K562 (cell line): Measurements from ENCODE around the gene IL1RN. TPM values are rescaled to one million over a fixed set of nuclear protein-coding genes. Genes with fewer than 3 reads are reported as not detected.

Source experiments
- ATAC-seq: fragments of 200-7000 bp; cut with Tn5 transposase; 3 replicates; pipeline ENCODE4 v1.9.1; 2020; ENCODE audit warnings: moderate library complexity
- Bru-seq: library from RNA; stranded (reverse); fragments of 400-500 nt; gene quantifications from one replicate; lab custom pipeline; 2021; lab: Mats Ljungman, UMichigan
- BruChase-seq, 2 experiments: library from RNA; stranded (reverse); fragments of 400-500 nt; gene quantifications; one replicate each; lab custom pipeline; 2021; lab: Mats Ljungman, UMichigan
- BruUV-seq: library from RNA; stranded (reverse); fragments of 400-500 nt; replicated peaks from 2 replicates; lab custom pipeline; 2021; lab: Mats Ljungman, UMichigan
- CTCF ChIA-PET: fragments of 300-600 bp; formaldehyde crosslinking; extraction: SDS; loops from one replicate; lab custom pipeline; 2021; ENCODE audit warnings: low intra/inter-chr PET ratio; lab: Yijun Ruan, JAX
- POLR2A ChIA-PET: fragments of 300-600, 350-650 bp; sonication (Branson Sonifier 250); formaldehyde crosslinking; extraction: SDS; loops from one replicate; lab custom pipeline; 2021; ENCODE audit warnings: antibody characterized with exemption, inconsistent platforms; lab: Yijun Ruan, JAX
- DNase-seq, 4 experiments: peaks; one replicate each; pipeline versions ENCODE4 v3.0.0 to v3.0.0-alpha.2; 2011 to 2018; ENCODE audit warnings: low spot score in 3 of 4, mixed read lengths in 3 of 4; ENCODE audit errors: extremely low read depth in 1 of 4
- FAIRE-seq: peaks from 2 replicates; lab custom pipeline; 2011; peaks lifted over from hg19 to GRCh38; lab: Jason Lieb, UNC
- H2AFZ ChIP-seq: 2 replicates; pipeline ENCODE4 v1.6.0; 2011; ENCODE audit warnings: low read depth, low read length, control low read depth, inconsistent platforms
- H3K27ac ChIP-seq: fragments of 200-600 bp; 3 replicates; pipeline ENCODE4 v1.8.0; 2011; ENCODE audit warnings: low read depth, mild to moderate bottlenecking, control low read depth, inconsistent platforms, low read length, moderate library complexity, mixed read lengths; ENCODE audit errors: extremely low read depth
- H3K27me3 ChIP-seq, 2 experiments: fragments of 300-600 bp in 1 of 2; 2 replicates in 1 of 2; 3 replicates in 1 of 2; pipeline versions ENCODE4 v1.6.0 to v1.8.0; 2011; ENCODE audit warnings: inconsistent platforms in 2 of 2, low read length in 2 of 2, mild to moderate bottlenecking in 1 of 2, mixed read lengths in 1 of 2, moderate library complexity in 1 of 2; ENCODE audit not compliant: control insufficient read depth in 2 of 2, insufficient read depth in 2 of 2
- H3K36me3 ChIP-seq: fragments of 300-600 bp; 3 replicates; pipeline ENCODE4 v1.8.0; 2011; ENCODE audit warnings: mild to moderate bottlenecking, low read length, inconsistent platforms; ENCODE audit not compliant: control insufficient read depth, insufficient read depth
- H3K4me1 ChIP-seq, 2 experiments: fragments of 200-600 bp in 1 of 2; replicated peaks in 1 of 2; 2 replicates in 1 of 2; 3 replicates in 1 of 2; pipeline versions ENCODE4 v1.5.1 to v1.8.0; 2011; ENCODE audit warnings: inconsistent platforms in 2 of 2, low read length in 2 of 2, mild to moderate bottlenecking in 1 of 2, mixed read lengths in 1 of 2, moderate library complexity in 1 of 2; ENCODE audit not compliant: control insufficient read depth in 2 of 2, insufficient read depth in 2 of 2
- H3K4me2 ChIP-seq: 2 replicates; pipeline ENCODE4 v1.6.1; 2011; ENCODE audit warnings: low read length, control low read depth, inconsistent platforms, mixed read lengths; ENCODE audit not compliant: insufficient read depth
- H3K4me3 ChIP-seq: fragments of 200-600 bp; sonication (generic), shearing (Covaris generic); 2 replicates; pipeline ENCODE4 v1.5.1; 2016; ENCODE audit warnings: control low read depth, inconsistent platforms
- H3K79me2 ChIP-seq: fragments of 200-600 bp; 3 replicates; pipeline ENCODE4 v1.8.0; 2011; ENCODE audit warnings: low read length, inconsistent platforms; ENCODE audit not compliant: control insufficient read depth, insufficient read depth
- H3K9ac ChIP-seq, 2 experiments: 2 replicates each; pipeline versions ENCODE4 v1.6.0 to v1.6.1; 2011; ENCODE audit warnings: low read depth in 2 of 2, low read length in 2 of 2, control low read depth in 1 of 2, inconsistent platforms in 1 of 2, mild to moderate bottlenecking in 1 of 2, mixed read lengths in 1 of 2; ENCODE audit not compliant: insufficient read depth in 1 of 2
- H3K9me1 ChIP-seq: one replicate; pipeline ENCODE4 v1.6.0; 2011; ENCODE audit warnings: inconsistent platforms, mild to moderate bottlenecking, low read length, moderate library complexity; ENCODE audit not compliant: control insufficient read depth, insufficient read depth
- H3K9me3 ChIP-seq: replicated peaks from 2 replicates; pipeline ENCODE4 v1.5.1; 2011; ENCODE audit warnings: low read depth, low read length, inconsistent platforms; ENCODE audit not compliant: control insufficient read depth, insufficient read depth
- H4K20me1 ChIP-seq: replicated peaks from 2 replicates; pipeline ENCODE4 v1.6.1; 2011; ENCODE audit warnings: low read length, inconsistent platforms, mixed read lengths; ENCODE audit not compliant: control insufficient read depth, insufficient read depth
- ELF4 ChIP-seq: fragments of 450-650 bp; formaldehyde crosslinking; IDR thresholded peaks from 2 replicates; pipeline ENCODE4 v1.4.0; 2022; ENCODE audit warnings: missing genetic modification characterization
- MEIS2 ChIP-seq: fragments of 450-650 bp; IDR thresholded peaks from 2 replicates; pipeline ENCODE4 v1.6.1; 2014; ENCODE audit warnings: mild to moderate bottlenecking; ENCODE audit not compliant: partially characterized antibody
- WGBS: fragments of 100-300 bp; shearing (Covaris generic); methylation state at CpG from one replicate; pipeline ENCODE4 v1.1.6; 2016; ENCODE audit warnings: low coverage, mixed read lengths; ENCODE audit not compliant: insufficient coverage; ENCODE audit errors: missing lambda C conversion rate; 5-methylcytosine and 5-hydroxymethylcytosine counted together
- in situ Hi-C: fragments of 300-500 bp; cut with MboI; formaldehyde crosslinking; loops from 4 replicates; pipeline ENCODE4 v1.15.0; 2018; ENCODE audit warnings: inconsistent platforms, mixed read lengths
- intact Hi-C: fragments of 100-400 bp; cut with micrococcal nuclease; formaldehyde crosslinking; loops from 2 replicates; pipeline ENCODE4 v1.14.2; 2022
- long read RNA-seq, 3 experiments: library from polyadenylated mRNA in 2 of 3; library from RNA in 1 of 3; unstranded in 2 of 3; stranded (forward) in 1 of 3; transcript quantifications; one replicate each; pipeline ENCODE4 v2.0.0, GENCODE V29; 2019 to 2022
- polyA minus RNA-seq, 3 experiments: library from RNA; depleted of rRNA, polyadenylated mRNA; stranded (reverse); fragments of >200 nt; gene quantifications; 2 replicates each; pipeline ENCODE4 v1.2.3, GENCODE V29; 2011
- polyA plus RNA-seq, 8 experiments: library from polyadenylated mRNA; depleted of rRNA in 4 of 8; stranded (reverse) in 5 of 8; unstranded in 3 of 8; fragments of >200 nt; fragmentation: Nextera tagmentation in 2 of 8; fragmentation: Illumina TruSeq in 1 of 8; extraction: Ambion mirVana in 2 of 8; extraction: Trizol in 1 of 8; gene quantifications; 2 replicates each; pipeline versions ENCODE4 v1.2.1 to v1.2.3, GENCODE V29; 2011 to 2014; ENCODE audit warnings: inconsistent platforms in 1 of 8, missing spikeins in 1 of 8
- total RNA-seq, 7 experiments: library from RNA; depleted of rRNA in 6 of 7; stranded (reverse); fragments of >200 nt in 6 of 7; fragmentation: Illumina TruSeq in 2 of 7; extraction: Trizol in 2 of 7; gene quantifications; 2 replicates each; pipeline versions ENCODE4 v1.2.1 to v1.2.3, GENCODE V29; 2011 to 2021; ENCODE audit warnings: low replicate concordance in 1 of 7
- TF ChIP-seq, protein P1 (sequence below), 2 experiments: IDR thresholded peaks in 1 of 2; conservative IDR thresholded peaks in 1 of 2; 2 replicates each; pipeline ENCODE4 v1.6.1; 2016; ENCODE audit warnings: low read depth in 2 of 2, mild to moderate bottlenecking in 1 of 2, missing compliant biosample characterization in 1 of 2, missing genetic modification characterization in 1 of 2, moderate library complexity in 1 of 2

The IL1RN gene
- total RNA-seq (2011; cell fraction: chromatin; rRNA removed; ENCODE audit: low replicate concordance): not detected in 2 replicates
- total RNA-seq (2011; cell fraction: nucleolus; rRNA removed): not detected in 2 replicates
- not detected in 2 replicates for total RNA-seq (2011; cell fraction: nucleoplasm; rRNA removed)
- total RNA-seq (2014; rRNA removed) (not detected in 2 replicates), total RNA-seq (2014; rRNA removed; fragmentation: Illumina TruSeq; extraction: Trizol) (not detected in 2 replicates), total RNA-seq (2015; rRNA removed; fragmentation: Illumina TruSeq; extraction: Trizol) (not detected in 2 replicates), total RNA-seq (2021) (not detected in 2 replicates), polyA plus RNA-seq (2011; rRNA removed) (0.13 TPM in 1 of 2 replicates, not detected in the other), polyA plus RNA-seq (2014; fragmentation: Illumina TruSeq; extraction: Trizol) (not detected in 2 replicates), polyA plus RNA-seq (2014; fragmentation: Nextera tagmentation; extraction: Ambion mirVana) (not detected), polyA plus RNA-seq (2014; rRNA removed) (not detected in 2 replicates), polyA minus RNA-seq (2011; rRNA and poly(A)+ RNA removed) (not detected in 2 replicates), Bru-seq, nascent RNA (percentile 5 among the genes with signal in this experiment), BruChase-seq, experiment 1, labeled RNA remaining after a 2-hour chase (not detected), BruChase-seq, experiment 2, labeled RNA remaining after a 6-hour chase (percentile 8 among the genes with signal in this experiment)
- 0.12 TPM in 1 of 2 replicates, not detected in the other for polyA plus RNA-seq (2011; cell fraction: cytosol; rRNA removed)
- polyA plus RNA-seq (2011; cell fraction: nucleus; rRNA removed): not detected in 2 replicates
- 0.13 and 0.26 TPM in 2 replicates for polyA plus RNA-seq (2012)
- not detected in 2 replicates for polyA minus RNA-seq (2011; cell fraction: cytosol; rRNA and poly(A)+ RNA removed)
- polyA minus RNA-seq (2011; cell fraction: nucleus; rRNA and poly(A)+ RNA removed): not detected in 2 replicates
- long read RNA-seq, experiment 1: 0 reads
- long read RNA-seq, experiment 2: 0 reads
- long read RNA-seq, experiment 3: 0 reads

GRCh38 chr2:113126845-113127645 is at the start of gene IL1RN:
Gene IL1RN (plus strand): TSS chr2:113127598. CDS start chr2:113127625, 27 bp downstream.
- in situ Hi-C loops: no loop called here
- no TSS peak for BruUV-seq

More at GRCh38 chr2:113126845-113127645, at the start of gene IL1RN:
- no peaks in the 10 kb centered on the region for H3K9me3 ChIP-seq
- no peak within 1 kb of the TSS for H3K9ac ChIP-seq
- no peak within 1 kb of the TSS for H3K27ac ChIP-seq
- no peaks in the 10 kb centered on the region for H4K20me1 ChIP-seq
- peak; percentile 16 for TF ChIP-seq MEIS2
- no peak for TF ChIP-seq ELF4 (CRISPR knock-in tag)
- TF ChIP-seq, protein P1, sequence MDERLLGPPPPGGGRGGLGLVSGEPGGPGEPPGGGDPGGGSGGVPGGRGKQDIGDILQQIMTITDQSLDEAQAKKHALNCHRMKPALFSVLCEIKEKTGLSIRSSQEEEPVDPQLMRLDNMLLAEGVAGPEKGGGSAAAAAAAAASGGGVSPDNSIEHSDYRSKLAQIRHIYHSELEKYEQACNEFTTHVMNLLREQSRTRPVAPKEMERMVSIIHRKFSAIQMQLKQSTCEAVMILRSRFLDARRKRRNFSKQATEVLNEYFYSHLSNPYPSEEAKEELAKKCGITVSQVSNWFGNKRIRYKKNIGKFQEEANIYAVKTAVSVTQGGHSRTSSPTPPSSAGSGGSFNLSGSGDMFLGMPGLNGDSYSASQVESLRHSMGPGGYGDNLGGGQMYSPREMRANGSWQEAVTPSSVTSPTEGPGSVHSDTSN (CRISPR knock-in tag; IDR thresholded peaks at IDR 0.05; ENCODE audit: low read depth): no peak
- TF ChIP-seq, protein P1 (tag; conservative IDR thresholded peaks at IDR 0.05; ENCODE audit: low read depth): peak; percentile 22; the same call in 1 of the 2 replicates
- ATAC-seq: no peak
- no peak within 1 kb of the TSS for H2AFZ ChIP-seq
- peaks cover 9 to 47% of the 10 kb centered on the region in 2 experiments; a peak in 4 of 5 replicates for H3K27me3 ChIP-seq
- no peak for DNase-seq
- no peak within 1 kb of the TSS for H3K4me2 ChIP-seq
- 8% methylated on average over 16 of the region's 16 CpGs for WGBS
- CTCF ChIA-PET: interaction anchor here (0.5 kb wide), 1 partner anchor 33 kb away, joined by 5 read pairs; no protein-coding TSS in a partner anchor
- POLR2A ChIA-PET: no interaction called here
- no peaks in the 10 kb centered on the region for H3K79me2 ChIP-seq
- peaks cover 3% of the 10 kb centered on the region for H3K9me1 ChIP-seq
- intact Hi-C loops: no loop called here
- FAIRE-seq: no peak
- no peaks in the 10 kb centered on the region for H3K36me3 ChIP-seq
- H3K4me1 ChIP-seq: no peaks in the 10 kb centered on the region; a peak in 1 of 5 replicates
- H3K4me3 ChIP-seq: no peak within 1 kb of the TSS
